GM12878 (cell line): ENCODE data around the gene RAN. TPM values are rescaled to one million over a fixed set of nuclear protein-coding genes. Genes with fewer than 3 reads are reported as not detected.

Source experiments
- ATAC-seq: fragments of 200-7000 bp; cut with Tn5 transposase; 3 replicates; pipeline ENCODE4 v1.9.1; 2020; ENCODE audit warnings: mild to moderate bottlenecking, moderate library complexity
- BruUV-seq: library from RNA; stranded (reverse); fragments of 400-500 nt; replicated peaks from 2 replicates; lab custom pipeline; 2021; lab: Mats Ljungman, UMichigan
- CTCF ChIA-PET: fragments of 300-600 bp; sonication (Branson Sonifier 250); formaldehyde crosslinking; extraction: SDS; loops from one replicate; lab custom pipeline; 2021; ENCODE audit warnings: inconsistent platforms; lab: Yijun Ruan, JAX
- POLR2A ChIA-PET: fragments of 350-600 bp; formaldehyde crosslinking; extraction: SDS; loops from one replicate; lab custom pipeline; 2021; ENCODE audit warnings: inconsistent platforms; lab: Charles Lee
- RAD21 ChIA-PET: fragments of 300-600 bp; sonication (Branson Sonifier 250); formaldehyde crosslinking; loops from one replicate; lab custom pipeline; 2023; ENCODE audit warnings: antibody characterized with exemption; ENCODE audit not compliant: unreplicated experiment; lab: Charles Lee
- SMC1A ChIA-PET: fragments of 300-600 bp; sonication (Branson Sonifier 250); formaldehyde crosslinking; loops from one replicate; lab custom pipeline; 2023; ENCODE audit not compliant: unreplicated experiment, uncharacterized antibody; lab: Charles Lee
- DNase-seq: peaks from one replicate; pipeline ENCODE4 v3.0.0-alpha.2; 2011; ENCODE audit warnings: low read depth, low spot score
- FAIRE-seq: peaks from 3 replicates; lab custom pipeline; 2011; peaks lifted over from hg19 to GRCh38; lab: Jason Lieb, UNC
- H2AFZ ChIP-seq: 2 replicates; pipeline ENCODE4 v1.6.0; 2011; ENCODE audit warnings: low read depth, low read length, control low read depth; ENCODE audit not compliant: control insufficient read depth
- H3K27ac ChIP-seq: 2 replicates; pipeline ENCODE4 v1.5.1; 2011; ENCODE audit warnings: control low read depth; ENCODE audit not compliant: control insufficient read depth, insufficient read depth
- H3K27me3 ChIP-seq, 2 experiments: replicated peaks in 1 of 2; 2 replicates each; pipeline versions ENCODE4 v1.6.0 to v1.6.1; 2011; ENCODE audit warnings: low read length in 1 of 2; ENCODE audit not compliant: control insufficient read depth in 2 of 2, insufficient read depth in 2 of 2
- H3K36me3 ChIP-seq, 2 experiments: 2 replicates each; pipeline ENCODE4 v1.5.1; 2011; ENCODE audit warnings: low read length in 1 of 2; ENCODE audit not compliant: control insufficient read depth in 2 of 2, insufficient read depth in 2 of 2
- H3K4me1 ChIP-seq: 2 replicates; pipeline ENCODE4 v1.6.1; 2011; ENCODE audit warnings: mild to moderate bottlenecking, low read length, moderate library complexity, mixed read lengths; ENCODE audit not compliant: control insufficient read depth, insufficient read depth
- H3K4me2 ChIP-seq: 2 replicates; pipeline ENCODE4 v1.6.0; 2011; ENCODE audit warnings: control low read depth; ENCODE audit not compliant: control insufficient read depth, insufficient read depth
- H3K4me3 ChIP-seq: fragments of 200-600 bp; sonication (generic); 2 replicates; pipeline ENCODE4 v1.5.1; 2016
- H3K79me2 ChIP-seq: 2 replicates; pipeline ENCODE4 v1.6.0; 2011; ENCODE audit warnings: low read length; ENCODE audit not compliant: control insufficient read depth, insufficient read depth
- H3K9ac ChIP-seq: 2 replicates; pipeline ENCODE4 v1.8.0; 2011; ENCODE audit warnings: low read length, control low read depth, mixed read lengths; ENCODE audit not compliant: control insufficient read depth, insufficient read depth
- H3K9me3 ChIP-seq: replicated peaks from 3 replicates; pipeline ENCODE4 v1.5.1; 2011; ENCODE audit warnings: mild to moderate bottlenecking, low read length; ENCODE audit not compliant: control insufficient read depth, insufficient read depth
- H4K20me1 ChIP-seq: 2 replicates; pipeline ENCODE4 v1.6.0; 2011; ENCODE audit not compliant: control insufficient read depth, insufficient read depth
- ATF2 ChIP-seq: IDR thresholded peaks from 2 replicates; pipeline ENCODE4 v1.6.1; 2012; ENCODE audit warnings: low read length, inconsistent platforms
- E2F8 ChIP-seq: fragments of 450-650 bp; IDR thresholded peaks from 2 replicates; pipeline ENCODE4 v1.6.1; 2018; ENCODE audit warnings: mild to moderate bottlenecking, low read depth, moderate library complexity; ENCODE audit not compliant: partially characterized antibody
- POLR2A ChIP-seq: IDR thresholded peaks from 2 replicates; pipeline ENCODE4 v1.6.1; 2011; ENCODE audit warnings: low read depth, mild to moderate bottlenecking, low read length
- RFX5 ChIP-seq: IDR thresholded peaks from 2 replicates; pipeline ENCODE4 v1.6.1; 2011; ENCODE audit warnings: low read depth, low read length, improper control_type of control experiment
- SMC3 ChIP-seq: IDR thresholded peaks from 2 replicates; pipeline ENCODE4 v1.6.1; 2011; ENCODE audit warnings: low read length, improper control_type of control experiment, borderline replicate concordance
- SPI1 ChIP-seq: IDR thresholded peaks from 2 replicates; pipeline ENCODE4 v1.6.1; 2011; ENCODE audit warnings: low read depth, mild to moderate bottlenecking, low read length, moderate library complexity, borderline replicate concordance; ENCODE audit not compliant: insufficient read depth
- SREBF2 ChIP-seq: IDR thresholded peaks from 2 replicates; pipeline ENCODE4 v1.6.1; 2012; ENCODE audit warnings: mild to moderate bottlenecking, low read length
- YBX1 ChIP-seq: fragments of 450-650 bp; IDR thresholded peaks from 2 replicates; pipeline ENCODE4 v1.6.1; 2016; ENCODE audit warnings: antibody characterized with exemption
- ZBTB33 ChIP-seq: fragments of 450-650 bp; IDR thresholded peaks from 2 replicates; pipeline ENCODE4 v1.6.1; 2017; ENCODE audit warnings: mild to moderate bottlenecking
- ZNF217 ChIP-seq: fragments of 450-650 bp; IDR thresholded peaks from 2 replicates; pipeline ENCODE4 v1.6.1; 2017; ENCODE audit warnings: antibody characterized with exemption, mild to moderate bottlenecking
- WGBS: methylation state at CpG from one replicate; pipeline ENCODE4 v1.1.6; 2016; ENCODE audit warnings: low lambda C conversion rate; ENCODE audit not compliant: insufficient replicate concordance, insufficient coverage; ENCODE audit errors: missing lambda C conversion rate; 5-methylcytosine and 5-hydroxymethylcytosine counted together
- in situ Hi-C: fragments of 300-500 bp; cut with MboI; formaldehyde crosslinking; loops from 9 replicates; pipeline ENCODE4 v1.14.3; 2018; ENCODE audit warnings: mixed read lengths
- intact Hi-C: fragments of 100-400 bp; cut with micrococcal nuclease; formaldehyde crosslinking; loops from one replicate; pipeline ENCODE4 v1.14.2; 2022; ENCODE audit not compliant: unreplicated experiment
- polyA plus RNA-seq, 11 experiments: library from polyadenylated mRNA; depleted of rRNA in 4 of 11; unstranded in 6 of 11; stranded (reverse) in 5 of 11; fragments of >200 nt; fragmentation: Nextera tagmentation in 4 of 11; fragmentation: Illumina TruSeq in 1 of 11; extraction: Ambion mirVana in 4 of 11; extraction: Trizol in 1 of 11; gene quantifications; 1 replicate in 1 of 11; 2 replicates in 10 of 11; pipeline versions ENCODE4 v1.2.1 to v1.2.3, GENCODE V29; 2011 to 2016; ENCODE audit warnings: inconsistent platforms in 2 of 11, missing spikeins in 2 of 11, low read depth in 1 of 11
- total RNA-seq, 4 experiments: library from RNA; depleted of rRNA in 3 of 4; stranded (reverse); fragments of >200 nt in 3 of 4; fragmentation: Illumina TruSeq in 1 of 4; extraction: Trizol in 1 of 4; gene quantifications; 2 replicates each; pipeline versions ENCODE4 v1.2.1 to v1.2.3, GENCODE V29; 2013 to 2021

Gene RAN
- total and polyA plus RNA-seq, 10 of the 15 experiments (the other 5 are each of a cell fraction or from before 2014, with no cell fraction given) = 1,598 to 3,769 (median 2,845) TPM

DNA sequence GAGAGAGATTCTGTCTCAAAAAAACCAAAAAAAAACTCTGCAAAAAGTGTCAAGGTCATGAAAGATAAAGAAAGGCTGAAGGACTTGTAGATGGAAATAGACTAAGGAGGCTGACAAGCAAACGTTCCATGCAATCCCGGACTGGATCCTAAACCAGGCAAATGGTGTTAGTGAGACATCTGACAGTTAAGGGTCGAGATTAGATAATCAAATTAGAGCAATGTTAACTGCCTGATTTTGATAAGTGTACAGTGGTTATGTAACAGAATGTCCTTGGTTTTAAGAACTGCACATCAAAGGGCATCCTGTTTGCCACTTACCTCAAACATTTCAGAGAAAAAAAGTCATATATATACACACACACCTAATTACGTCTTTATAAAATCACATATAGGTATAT, 3.5 kb upstream of the RAN start:
- BruUV-seq = no TSS peak
- Histone ChIP-seq H3K36me3 (0 out of 4 replicates have a peak, but pooled peaks cover 0 to 4% of the 10 kb centered on the region in 2 experiments), H3K4me1 (peaks cover 4% of the 10 kb centered on the region; the same call in 1 of the 2 replicates), H4K20me1 (no peaks in the 10 kb centered on the region), H3K27me3 (no peaks in the 10 kb centered on the region), H3K9me3 (no peaks in the 10 kb centered on the region), H3K4me3 (no peak overlapping the region), H3K27ac (no peak overlapping the region), H3K4me2 (no peak overlapping the region), H3K79me2 (peaks cover 22% of the 10 kb centered on the region), H3K9ac (no peak overlapping the region), H2AFZ (no peak overlapping the region)
- RAD21 ChIA-PET = no interaction called here
- intact Hi-C loops (no loop called here), in situ Hi-C loops (no loop called here)
- POLR2A ChIA-PET = no interaction called here
- 88% methylated on average over 4 of the region's 4 CpGs for WGBS
- DNase-seq (no peak), FAIRE-seq (no peak), ATAC-seq (no peak)
- SMC1A ChIA-PET = no interaction called here
- no peak for TF ChIP-seq POLR2A
- TF ChIP-seq SMC3 = no peak
- no peak for TF ChIP-seq ZBTB33
- TF ChIP-seq SREBF2 = no peak
- no peak for TF ChIP-seq RFX5
- TF ChIP-seq YBX1 = no peak
- no peak for TF ChIP-seq ZNF217
- TF ChIP-seq E2F8 = no peak
- no peak for TF ChIP-seq SPI1
- no peak for TF ChIP-seq ATF2
- CTCF ChIA-PET = no interaction called here
